ENCODE data around the gene CYTH1. TPM values are rescaled to one million over a fixed set of nuclear protein-coding genes. Genes with fewer than 3 reads are reported as not detected.
A peak's percentile ranks its signal among the peaks of the same experiment; 100 is the strongest.
"Not testable (repeated sequence)": the region's sequence is repeated elsewhere in the genome, so short reads cannot be mapped to it uniquely, and the experiment has no call there.

CYTH1 gene
- total RNA-seq, 2 experiments from 2014 or later = 73.0 to 148 TPM

GRCh38 chr17:78779850-78780249, 2.2 kb downstream of the CYTH1 start:
- Histone ChIP-seq H3K79me2 (ENCODE audit: insufficient read depth, low read depth, low read length) (peaks cover 71% of the 10 kb centered on the region), H3K4me3 (ENCODE audit: low read depth, low read length, poor library complexity, severe bottlenecking) (peak overlapping the region; percentile 91)

GRCh38 chr17:78779286-78779651, 2.8 kb downstream of the CYTH1 start:
- ChIA-PET CTCF (ENCODE audit: unreplicated experiment) (interaction anchor here (1.0 kb wide), 1 partner anchor 31 kb away, joined by 4 read pairs; no protein-coding TSS in a partner anchor), POLR2A (interaction anchor here (0.7 to 2.7 kb wide), 4 partner anchors 20 to 47 kb away, joined by 5 to 16 read pairs (median 6); no protein-coding TSS in a partner anchor)
- BruUV-seq (replicated peaks); H2AFZ ChIP-seq (ENCODE audit: low read length); H3K9me3 ChIP-seq (ENCODE audit: low read length); H4K20me1 ChIP-seq (ENCODE audit: insufficient read depth, low read length); H3K9me2 ChIP-seq (ENCODE audit: insufficient read depth, low read length); H3K36me3 ChIP-seq (ENCODE audit: insufficient read depth, low read length); intact Hi-C loops (cut with micrococcal nuclease; ENCODE audit: unreplicated experiment); DNase-seq (ENCODE audit: low spot score): not testable (repeated sequence)
- peaks cover 59% of the 10 kb centered on the region for H3K4me1 ChIP-seq (ENCODE audit: insufficient read depth, low read length, poor library complexity, severe bottlenecking)
- peak overlapping the region; percentile 85 for H3K27ac ChIP-seq (ENCODE audit: low read depth, low read length, poor library complexity, severe bottlenecking)
- H3K4me3 ChIP-seq (ENCODE audit: low read depth, low read length, poor library complexity, severe bottlenecking) = peak overlapping the region; percentile 91
- peaks cover 77% of the 10 kb centered on the region for H3K79me2 ChIP-seq (ENCODE audit: insufficient read depth, low read depth, low read length)
- H3K4me2 ChIP-seq (ENCODE audit: low read length) = peak overlapping the region; percentile 83

More at GRCh38 chr17:78779850-78780249, 2.2 kb downstream of the CYTH1 start:
- Histone ChIP-seq H3K9me3 (ENCODE audit: low read length) (no peaks in the 10 kb centered on the region), H3K4me1 (ENCODE audit: insufficient read depth, low read length, poor library complexity, severe bottlenecking) (peaks cover 53% of the 10 kb centered on the region), H4K20me1 (ENCODE audit: insufficient read depth, low read length) (no peaks in the 10 kb centered on the region; the same call in 1 of the 2 replicates), H2AFZ (ENCODE audit: low read length) (no peak overlapping the region), H3K4me2 (ENCODE audit: low read length) (peak overlapping the region; percentile 83), H3K27ac (ENCODE audit: low read depth, low read length, poor library complexity, severe bottlenecking) (peak overlapping the region; percentile 85), H3K36me3 (ENCODE audit: insufficient read depth, low read length) (no peaks in the 10 kb centered on the region), H3K9me2 (ENCODE audit: insufficient read depth, low read length) (no peaks in the 10 kb centered on the region)
- TF ChIP-seq EZH2phosphoT487 (IDR thresholded peaks at IDR 0.05; ENCODE audit: borderline replicate concordance, low read depth, low read length) (no peak), CTCF (conservative IDR thresholded peaks at IDR 0.05; ENCODE audit: low read length) (no peak)
- ChIA-PET CTCF (ENCODE audit: unreplicated experiment) (interaction anchor here (0.9 to 1.0 kb wide), 2 partner anchors 13 to 32 kb away, joined by 3 to 4 read pairs; no protein-coding TSS in a partner anchor), POLR2A (interaction anchor here (0.9 to 2.7 kb wide), 6 partner anchors 11 to 62 kb away, joined by 4 to 16 read pairs (median 4); no protein-coding TSS in a partner anchor)
- no TSS peak for BruUV-seq (replicated peaks)
- DNase-seq (ENCODE audit: low spot score) = peak; percentile 83
- intact Hi-C loops (cut with micrococcal nuclease; ENCODE audit: unreplicated experiment) = loop anchor here (1.0 to 2.0 kb wide), 4 partner anchors 21 to 71 kb away; partner anchors contain the start of gene USP36

DNA sequence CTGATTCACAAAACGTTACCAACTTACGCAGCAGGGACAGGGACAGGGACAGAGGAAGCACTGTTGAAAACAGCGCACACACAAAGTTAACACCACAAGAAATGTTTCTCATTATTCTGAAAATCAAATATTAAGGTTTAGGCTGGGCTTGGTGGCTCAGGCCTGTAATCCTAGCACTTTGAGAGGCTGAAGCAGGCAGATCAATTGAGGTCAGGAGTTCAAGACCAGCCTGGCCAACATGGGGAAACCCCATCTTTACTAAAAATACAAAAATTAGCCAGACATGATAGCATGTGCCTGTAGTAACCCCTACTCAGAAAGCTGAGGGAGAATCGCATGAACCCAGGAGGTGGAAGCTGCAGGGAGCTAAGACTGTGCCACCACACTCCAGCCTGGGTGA, 4.2 kb downstream of the CYTH1 start:
- no TSS peak for BruUV-seq (replicated peaks)
- Histone ChIP-seq H2AFZ (ENCODE audit: low read length) (no peak overlapping the region), H3K9me3 (ENCODE audit: low read length) (no peaks in the 10 kb centered on the region), H3K27ac (ENCODE audit: low read depth, low read length, poor library complexity, severe bottlenecking) (peak overlapping the region; percentile 7), H3K9me2 (ENCODE audit: insufficient read depth, low read length) (no peaks in the 10 kb centered on the region), H3K4me2 (ENCODE audit: low read length) (no peak overlapping the region), H3K36me3 (ENCODE audit: insufficient read depth, low read length) (no peaks in the 10 kb centered on the region), H3K4me3 (ENCODE audit: low read depth, low read length, poor library complexity, severe bottlenecking) (no peak overlapping the region), H3K4me1 (ENCODE audit: insufficient read depth, low read length, poor library complexity, severe bottlenecking) (peaks cover 63% of the 10 kb centered on the region), H4K20me1 (ENCODE audit: insufficient read depth, low read length) (no peaks in the 10 kb centered on the region; the same call in 1 of the 2 replicates), H3K79me2 (ENCODE audit: insufficient read depth, low read depth, low read length) (peaks cover 91% of the 10 kb centered on the region)
- no peak for DNase-seq (ENCODE audit: low spot score)
- POLR2A ChIA-PET = interaction anchor here (0.6 to 1.4 kb wide), 4 partner anchors 19 to 155 kb away, joined by 3 to 6 read pairs (median 4); no protein-coding TSS in a partner anchor
- TF ChIP-seq CTCF (conservative IDR thresholded peaks at IDR 0.05; ENCODE audit: low read length) = no peak
- TF ChIP-seq EZH2phosphoT487 (IDR thresholded peaks at IDR 0.05; ENCODE audit: borderline replicate concordance, low read depth, low read length) = no peak
- intact Hi-C loops (cut with micrococcal nuclease; ENCODE audit: unreplicated experiment) = no loop called here
- CTCF ChIA-PET (ENCODE audit: unreplicated experiment) = no interaction called here

All from OCI-LY7 (cell line).